ENCODE results near the gene RNU2-63P. TPM values are rescaled to one million over a fixed set of nuclear protein-coding genes. Genes with fewer than 3 reads are reported as not detected.
A peak's percentile ranks its signal among the peaks of the same experiment; 100 is the strongest.

RNU2-63P gene
- total and polyA plus RNA-seq, 7 donors = 5.0 TPM; not detected in 6

DNA sequence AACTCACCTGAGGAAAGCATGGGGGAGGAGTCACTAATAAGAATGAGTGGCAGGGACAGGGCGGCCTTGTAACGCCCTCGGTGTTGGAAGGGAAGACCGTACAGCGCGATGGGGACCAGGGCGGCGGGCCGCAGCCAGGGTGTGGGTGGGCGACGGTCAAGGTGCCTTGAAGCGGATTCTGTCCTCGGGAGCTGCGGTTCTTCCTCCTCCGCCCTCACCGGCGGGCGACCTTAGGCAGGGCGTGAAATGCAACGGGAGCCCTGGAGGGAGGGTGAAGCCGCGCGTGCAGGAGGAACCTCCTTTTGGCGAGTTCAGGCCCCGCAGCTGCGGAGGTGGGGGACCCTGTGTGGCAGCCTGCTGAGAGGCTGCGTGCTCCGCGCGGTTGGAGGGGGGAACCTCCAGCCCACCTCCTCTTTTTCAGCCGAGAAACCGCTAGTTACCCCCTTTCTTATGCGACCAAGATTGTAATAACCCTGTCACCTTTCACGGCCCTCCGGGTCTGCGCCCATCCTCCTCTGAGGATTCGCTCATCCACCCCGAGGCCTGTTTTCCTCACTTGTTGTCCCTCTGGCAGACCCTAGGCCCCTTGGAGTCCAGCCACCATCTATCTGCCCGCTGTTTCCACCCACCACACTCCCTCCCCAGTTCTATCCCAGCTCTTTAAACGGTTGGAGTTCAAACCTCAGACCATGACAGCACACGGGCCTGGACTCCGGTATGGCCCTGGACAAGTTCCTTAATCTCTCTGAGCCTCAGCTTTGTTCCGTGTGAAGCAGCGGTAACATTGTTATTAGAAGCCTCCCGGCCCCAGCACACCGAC is 823 bp upstream of the RNU2-63P start:
- WGBS, 3 donors = 18 to 21% (median 20%) methylated on average over 43 to 46 of the region's 46 CpGs
- no peaks in the 10 kb centered on the region for H3K9me3 ChIP-seq
- TF ChIP-seq CTCF (IDR thresholded peaks at IDR 0.05) = no peak
- H3K27ac ChIP-seq = peak overlapping the region; percentile 51
- DNase-seq (peak in 1 of 2 donors; percentile 21), ATAC-seq (peak; percentile 74 to 83 (median 78))
- peak overlapping the region; percentile 71 for H3K4me3 ChIP-seq
- intact Hi-C loops (cut with DNase I) = loop anchor here in 1 of 2 donors (5.0 to 10.0 kb wide), 2 partner anchors 35 to 192 kb away; partner anchors contain the start of gene RGPD2
- no peaks in the 10 kb centered on the region for H3K36me3 ChIP-seq (ENCODE audit: insufficient read depth in 1 of 2, low read depth in 1 of 2)
- H3K4me1 ChIP-seq = no peaks in the 10 kb centered on the region
- H3K27me3 ChIP-seq (ENCODE audit: insufficient read depth in 3 of 3, low read length in 2 of 3) = no peaks in the 10 kb centered on the region

- H3K4me1 ChIP-seq = no peaks in the 10 kb centered on the region
- H3K9me3 ChIP-seq = no peaks in the 10 kb centered on the region
- TF ChIP-seq CTCF (IDR thresholded peaks at IDR 0.05) = no peak
- DNase-seq (no peak), ATAC-seq (no peak)
- intact Hi-C loops (cut with DNase I) = loop anchor here in 1 of 2 donors (10.0 kb wide), 1 partner anchor 186 kb away; the partner anchor contains the start of gene RGPD2
- 37 to 72% (median 45%) methylated on average over 1 of the region's 1 CpG for WGBS, 3 donors
- H3K27ac ChIP-seq = no peak overlapping the region
- H3K27me3 ChIP-seq (ENCODE audit: insufficient read depth in 3 of 3, low read length in 2 of 3) = no peaks in the 10 kb centered on the region
- no peaks in the 10 kb centered on the region for H3K36me3 ChIP-seq (ENCODE audit: insufficient read depth in 1 of 2, low read depth in 1 of 2)
- H3K4me3 ChIP-seq = no peak overlapping the region
Measured at GRCh38 chr2:88011011-88011410, 5.3 kb downstream of the RNU2-63P start.

DNA sequence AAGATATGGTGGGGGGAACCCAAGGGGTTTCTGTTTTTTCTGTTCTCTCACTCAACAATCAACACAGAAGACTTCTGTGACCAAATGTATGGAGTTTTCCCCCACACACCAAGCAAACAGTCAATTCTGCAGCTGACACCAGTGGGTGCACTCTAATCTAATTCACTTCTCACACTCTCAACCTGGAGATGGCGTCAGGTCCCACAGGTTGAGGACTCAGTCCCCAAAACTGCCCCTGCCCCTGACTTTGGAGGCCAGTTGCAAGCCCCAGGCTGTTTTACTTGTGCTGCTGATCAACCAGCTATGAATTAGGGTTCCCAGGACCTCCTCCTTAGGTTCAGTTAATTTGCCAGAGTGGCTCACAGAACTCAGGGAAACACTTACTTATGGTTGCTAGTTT is 6.2 kb downstream of the RNU2-63P start:
- TF ChIP-seq CTCF (IDR thresholded peaks at IDR 0.05) = no peak
- 86 to 96% (median 94%) methylated on average over 1 of the region's 1 CpG for WGBS, 3 donors
- no peaks in the 10 kb centered on the region for H3K9me3 ChIP-seq
- DNase-seq (no peak), ATAC-seq (no peak)
- H3K27me3 ChIP-seq (ENCODE audit: insufficient read depth in 3 of 3, low read length in 2 of 3) = no peaks in the 10 kb centered on the region
- H3K4me1 ChIP-seq = no peaks in the 10 kb centered on the region
- intact Hi-C loops (cut with DNase I) = loop anchor here in 1 of 2 donors (10.0 kb wide), 1 partner anchor 185 kb away; the partner anchor contains the start of gene RGPD2
- no peak overlapping the region for H3K4me3 ChIP-seq
- H3K36me3 ChIP-seq (ENCODE audit: insufficient read depth in 1 of 2, low read depth in 1 of 2) = no peaks in the 10 kb centered on the region
- no peak overlapping the region for H3K27ac ChIP-seq

GRCh38 chr2:88006912-88007439 is 9.4 kb downstream of the RNU2-63P start:
- Histone ChIP-seq H3K9me3 (no peaks in the 10 kb centered on the region), H3K27me3 (ENCODE audit: insufficient read depth in 3 of 3, low read length in 2 of 3) (no peaks in the 10 kb centered on the region), H3K27ac (no peak overlapping the region), H3K4me3 (no peak overlapping the region), H3K4me1 (no peaks in the 10 kb centered on the region), H3K36me3 (ENCODE audit: insufficient read depth in 1 of 2, low read depth in 1 of 2) (no peaks in the 10 kb centered on the region)
- no peak for ATAC-seq
- WGBS, 3 donors = 85 to 92% (median 90%) methylated on average over 16 of the region's 16 CpGs
- DNase-seq = no peak
- intact Hi-C loops (cut with DNase I) = no loop called here
- no peak for TF ChIP-seq CTCF (IDR thresholded peaks at IDR 0.05)
